WTC11 (cell line): Measurements from ENCODE around the gene SPDYE16. TPM values are rescaled to one million over a fixed set of nuclear protein-coding genes. Genes with fewer than 3 reads are reported as not detected.
A peak's percentile ranks its signal among the peaks of the same experiment; 100 is the strongest.

ENCODE experiments used
- ATAC-seq: fragments of 200-7000 bp; cut with Tn5 transposase; 2 replicates; pipeline ENCODE4 v1.10.0; 2021; ENCODE audit warnings: mild to moderate bottlenecking, moderate library complexity
- CTCF ChIA-PET: fragments of 300-600 bp; sonication (Branson Sonifier 250); formaldehyde crosslinking; loops from one replicate; lab custom pipeline; 2021; ENCODE audit warnings: antibody characterized with exemption; lab: Charles Lee
- POLR2A ChIA-PET: fragments of 350-600 bp; sonication (Branson Sonifier 250); formaldehyde crosslinking; loops from one replicate; lab custom pipeline; 2021; ENCODE audit warnings: antibody characterized with exemption; lab: Charles Lee
- DNase-seq: peaks from one replicate; pipeline ENCODE4 v3.0.0; 2021; ENCODE audit warnings: low spot score
- H3K27ac Mint-ChIP-seq: 2 replicates; pipeline ENCODE4 v1.8.0; 2021; ENCODE audit warnings: mixed read lengths
- H3K27me3 Mint-ChIP-seq: 2 replicates; pipeline ENCODE4 v1.8.0; 2021; ENCODE audit warnings: low read depth, mild to moderate bottlenecking, moderate library complexity, mixed read lengths
- H3K36me3 Mint-ChIP-seq: 2 replicates; pipeline ENCODE4 v1.8.0; 2021; ENCODE audit warnings: mixed read lengths
- H3K4me1 Mint-ChIP-seq: 2 replicates; pipeline ENCODE4 v1.8.0; 2022; ENCODE audit warnings: mixed read lengths
- H3K4me3 Mint-ChIP-seq: 2 replicates; pipeline ENCODE4 v1.8.0; 2021; ENCODE audit warnings: mild to moderate bottlenecking, moderate library complexity, mixed read lengths
- H3K9me3 Mint-ChIP-seq: 2 replicates; pipeline ENCODE4 v1.8.0; 2021; ENCODE audit warnings: mixed read lengths
- CREM ChIP-seq: sonication (generic); formaldehyde crosslinking; IDR thresholded peaks from 2 replicates; pipeline ENCODE4 v1.8.1; 2022; ENCODE audit warnings: mild to moderate bottlenecking, missing genetic modification reagents, moderate library complexity
- ELF4 ChIP-seq: sonication (generic); formaldehyde crosslinking; IDR thresholded peaks from 2 replicates; pipeline ENCODE4 v1.8.1; 2022; ENCODE audit warnings: low read depth, mild to moderate bottlenecking, moderate library complexity, missing genetic modification reagents
- EMX1 ChIP-seq: fragments of 250-450 bp; sonication (Bioruptor Pico); IDR thresholded peaks from 2 replicates; pipeline ENCODE4 v1.8.0; 2021; ENCODE audit warnings: mild to moderate bottlenecking
- ESRRA ChIP-seq: sonication (generic); formaldehyde crosslinking; IDR thresholded peaks from 2 replicates; pipeline ENCODE4 v1.8.1; 2022; ENCODE audit warnings: mild to moderate bottlenecking, missing genetic modification reagents, borderline replicate concordance
- FOXP1 ChIP-seq: sonication (generic); formaldehyde crosslinking; IDR thresholded peaks from 2 replicates; pipeline ENCODE4 v1.8.0; 2022; ENCODE audit warnings: missing genetic modification reagents, mild to moderate bottlenecking, moderate library complexity, borderline replicate concordance
- FOXP4 ChIP-seq: sonication (generic); formaldehyde crosslinking; IDR thresholded peaks from 2 replicates; pipeline ENCODE4 v1.8.0; 2022; ENCODE audit warnings: mild to moderate bottlenecking, missing genetic modification reagents
- GABPB1 ChIP-seq: sonication (generic); formaldehyde crosslinking; IDR thresholded peaks from 2 replicates; pipeline ENCODE4 v1.8.1; 2023; ENCODE audit warnings: mild to moderate bottlenecking, missing genetic modification reagents
- GRHL2 ChIP-seq: fragments of 250-450 bp; sonication (Bioruptor Pico); IDR thresholded peaks from 2 replicates; pipeline ENCODE4 v1.8.0; 2022; ENCODE audit warnings: mild to moderate bottlenecking, moderate library complexity; ENCODE audit not compliant: insufficient replicate concordance, severe bottlenecking
- IRF1 ChIP-seq: sonication (generic); formaldehyde crosslinking; IDR thresholded peaks from 2 replicates; pipeline ENCODE4 v1.8.0; 2023; ENCODE audit warnings: missing genetic modification reagents
- JUN ChIP-seq: sonication (generic); formaldehyde crosslinking; IDR thresholded peaks from 2 replicates; pipeline ENCODE4 v1.8.0; 2023; ENCODE audit warnings: mild to moderate bottlenecking, missing genetic modification reagents
- KAT7 ChIP-seq: sonication (generic); formaldehyde crosslinking; IDR thresholded peaks from 2 replicates; pipeline ENCODE4 v1.8.1; 2023; ENCODE audit warnings: missing genetic modification reagents, mild to moderate bottlenecking, borderline replicate concordance
- NR1H2 ChIP-seq: sonication (generic); formaldehyde crosslinking; IDR thresholded peaks from 2 replicates; pipeline ENCODE4 v1.9.0; 2021; ENCODE audit warnings: mild to moderate bottlenecking, moderate library complexity, missing genetic modification reagents
- NR2C2 ChIP-seq: sonication (generic); formaldehyde crosslinking; IDR thresholded peaks from 2 replicates; pipeline ENCODE4 v1.8.0; 2022; ENCODE audit warnings: mild to moderate bottlenecking, missing genetic modification reagents
- RELA ChIP-seq: sonication (generic); formaldehyde crosslinking; IDR thresholded peaks from 2 replicates; pipeline ENCODE4 v1.8.1; 2022; ENCODE audit warnings: missing genetic modification reagents, mild to moderate bottlenecking, borderline replicate concordance
- RORB ChIP-seq: fragments of 250-450 bp; sonication (Bioruptor Pico); IDR thresholded peaks from 2 replicates; pipeline ENCODE4 v1.9.0; 2021; ENCODE audit warnings: mild to moderate bottlenecking
- SP1 ChIP-seq: sonication (generic); formaldehyde crosslinking; conservative IDR thresholded peaks from 2 replicates; pipeline ENCODE4 v1.8.1; 2022; ENCODE audit warnings: missing genetic modification reagents
- TCF7 ChIP-seq: sonication (generic); formaldehyde crosslinking; IDR thresholded peaks from 2 replicates; pipeline ENCODE4 v1.8.0; 2022; ENCODE audit warnings: mild to moderate bottlenecking, low read depth, missing genetic modification reagents, moderate library complexity
- ZBTB21 ChIP-seq: sonication (generic); formaldehyde crosslinking; IDR thresholded peaks from 2 replicates; pipeline ENCODE4 v1.8.1; 2023; ENCODE audit warnings: mild to moderate bottlenecking, missing genetic modification reagents, borderline replicate concordance
- ZNF232 ChIP-seq: sonication (generic); formaldehyde crosslinking; IDR thresholded peaks from 2 replicates; pipeline ENCODE4 v1.8.0; 2022; ENCODE audit warnings: mild to moderate bottlenecking, missing genetic modification reagents
- ZNF281 ChIP-seq: sonication (generic); formaldehyde crosslinking; IDR thresholded peaks from 2 replicates; pipeline ENCODE4 v1.8.0; 2023; ENCODE audit warnings: mild to moderate bottlenecking, missing genetic modification reagents
- ZNF423 ChIP-seq: fragments of 250-450 bp; sonication (Bioruptor Pico); IDR thresholded peaks from 2 replicates; pipeline ENCODE4 v2.1.2; 2022; ENCODE audit warnings: mild to moderate bottlenecking, moderate library complexity
- total RNA-seq: library from RNA; stranded (reverse); gene quantifications from 3 replicates; pipeline ENCODE4 v1.2.3, GENCODE V29; 2021
- TF ChIP-seq, protein P1 (sequence below): fragments of 250-450 bp; sonication (Bioruptor Pico); IDR thresholded peaks from 2 replicates; pipeline ENCODE4 v1.8.0; 2021; ENCODE audit warnings: mild to moderate bottlenecking
- TF ChIP-seq, protein P2 (sequence below): fragments of 250-450 bp; sonication (Bioruptor Pico); IDR thresholded peaks from 2 replicates; pipeline ENCODE4 v2.1.2; 2022; ENCODE audit warnings: mild to moderate bottlenecking, moderate library complexity

SPDYE16 gene
- total RNA-seq, 1 experiment from 2014 or later, result not detected

GRCh38 chr7:76515999-76516443, 27.1 kb downstream of the SPDYE16 start (continued):
- TF ChIP-seq, protein P1, sequence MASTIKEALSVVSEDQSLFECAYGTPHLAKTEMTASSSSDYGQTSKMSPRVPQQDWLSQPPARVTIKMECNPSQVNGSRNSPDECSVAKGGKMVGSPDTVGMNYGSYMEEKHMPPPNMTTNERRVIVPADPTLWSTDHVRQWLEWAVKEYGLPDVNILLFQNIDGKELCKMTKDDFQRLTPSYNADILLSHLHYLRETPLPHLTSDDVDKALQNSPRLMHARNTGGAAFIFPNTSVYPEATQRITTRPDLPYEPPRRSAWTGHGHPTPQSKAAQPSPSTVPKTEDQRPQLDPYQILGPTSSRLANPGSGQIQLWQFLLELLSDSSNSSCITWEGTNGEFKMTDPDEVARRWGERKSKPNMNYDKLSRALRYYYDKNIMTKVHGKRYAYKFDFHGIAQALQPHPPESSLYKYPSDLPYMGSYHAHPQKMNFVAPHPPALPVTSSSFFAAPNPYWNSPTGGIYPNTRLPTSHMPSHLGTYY (CRISPR knock-in tag), result no peak
- 0 out of 2 replicates have a peak, but pooled peaks have one; percentile 50 for TF ChIP-seq FOXP4 (CRISPR knock-in tag)
- no peak for TF ChIP-seq NR2C2 (CRISPR knock-in tag)
- no peak for TF ChIP-seq CREM (CRISPR knock-in tag)
- no peak for TF ChIP-seq ZBTB21 (CRISPR knock-in tag)
- no peak for TF ChIP-seq ZNF232 (CRISPR knock-in tag)
- no peak for TF ChIP-seq GRHL2 (CRISPR knock-in tag)
- TF ChIP-seq KAT7, result no peak
- TF ChIP-seq EMX1, result no peak
- no peak for TF ChIP-seq ZNF423 (CRISPR knock-in tag)
- no peak for TF ChIP-seq GABPB1 (CRISPR knock-in tag)
- TF ChIP-seq SP1, result peak; percentile 48; the same call in 1 of the 2 replicates
- TF ChIP-seq RORB (CRISPR knock-in tag), result no peak
- no peak for TF ChIP-seq TCF7
- TF ChIP-seq FOXP1 (CRISPR knock-in tag), result no peak; the same call in 1 of the 2 replicates
- TF ChIP-seq IRF1 (CRISPR knock-in tag), result no peak
- TF ChIP-seq ELF4 (CRISPR knock-in tag), result no peak
- no peak for TF ChIP-seq ESRRA (CRISPR knock-in tag)
- no peak for TF ChIP-seq JUN (CRISPR knock-in tag)
- TF ChIP-seq, protein P2, sequence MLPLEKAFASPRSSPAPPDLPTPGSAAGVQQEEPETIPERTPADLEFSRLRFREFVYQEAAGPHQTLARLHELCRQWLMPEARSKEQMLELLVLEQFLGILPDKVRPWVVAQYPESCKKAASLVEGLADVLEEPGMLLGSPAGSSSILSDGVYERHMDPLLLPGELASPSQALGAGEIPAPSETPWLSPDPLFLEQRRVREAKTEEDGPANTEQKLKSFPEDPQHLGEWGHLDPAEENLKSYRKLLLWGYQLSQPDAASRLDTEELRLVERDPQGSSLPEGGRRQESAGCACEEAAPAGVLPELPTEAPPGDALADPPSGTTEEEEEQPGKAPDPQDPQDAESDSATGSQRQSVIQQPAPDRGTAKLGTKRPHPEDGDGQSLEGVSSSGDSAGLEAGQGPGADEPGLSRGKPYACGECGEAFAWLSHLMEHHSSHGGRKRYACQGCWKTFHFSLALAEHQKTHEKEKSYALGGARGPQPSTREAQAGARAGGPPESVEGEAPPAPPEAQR, result no peak

DNA sequence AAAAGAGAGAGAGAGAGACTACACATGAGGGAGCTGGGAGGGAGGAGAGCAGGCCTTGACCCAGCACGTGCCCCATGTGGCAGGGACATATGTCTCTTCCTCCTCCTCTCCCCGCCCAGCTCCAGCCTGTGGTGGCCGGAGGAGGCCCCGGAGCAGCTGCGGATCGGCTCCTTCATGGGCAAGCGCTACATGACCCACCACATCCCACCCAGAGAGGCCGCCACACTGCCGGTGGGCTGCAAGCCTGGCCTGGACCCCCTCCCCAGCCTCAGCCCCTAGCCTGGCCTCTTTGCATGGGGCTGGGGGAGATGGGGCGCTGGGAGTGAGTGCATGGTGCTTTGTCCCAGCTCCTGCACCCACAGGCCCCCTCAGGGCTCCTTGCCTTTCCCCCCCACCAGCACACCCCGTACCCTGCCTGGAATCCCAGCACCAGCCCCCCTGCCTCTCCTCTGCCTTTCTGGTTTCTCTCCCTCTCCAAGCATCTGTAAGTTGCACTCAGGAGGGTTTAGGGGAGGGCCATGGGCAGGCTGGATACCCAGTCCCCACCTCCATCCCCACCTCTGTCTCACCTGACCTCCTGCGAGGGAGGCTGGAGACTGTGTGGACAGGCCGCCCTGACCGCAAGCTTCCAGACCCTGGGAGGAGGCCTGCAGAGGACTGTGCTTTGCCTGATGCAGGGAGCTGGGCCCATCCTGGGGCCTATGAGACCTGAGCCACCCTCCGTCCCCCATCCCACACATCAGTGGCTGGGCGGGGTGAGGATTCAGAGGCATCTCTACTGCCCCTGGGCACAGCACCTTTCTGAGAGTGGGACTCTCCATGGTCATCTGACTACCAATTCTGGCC, 27.9 kb downstream of the SPDYE16 start:
- no peaks in the 10 kb centered on the region for H3K36me3 Mint-ChIP-seq
- POLR2A ChIA-PET, result no interaction called here
- no peak overlapping the region for H3K4me3 Mint-ChIP-seq
- no peaks in the 10 kb centered on the region; the same call in 1 of the 2 replicates for H3K27me3 Mint-ChIP-seq
- H3K9me3 Mint-ChIP-seq, result no peaks in the 10 kb centered on the region
- H3K27ac Mint-ChIP-seq, result no peak overlapping the region
- ATAC-seq (no peak), DNase-seq (no peak)
- H3K4me1 Mint-ChIP-seq, result peaks cover 6% of the 10 kb centered on the region
- CTCF ChIA-PET, result no interaction called here
- TF ChIP-seq RELA (no peak), NR1H2 (no peak), ZNF281 (no peak)
- TF ChIP-seq, protein P1 (CRISPR knock-in tag), result no peak
